Astrocyte of the cerebellum (primary cell): ENCODE measurements around the gene FGFRL1.

Experiments used
- DNase-seq: peaks from one replicate; pipeline ENCODE4 v3.0.0-alpha.2; 2011; ENCODE audit warnings: low read depth
- H3K4me3 ChIP-seq: 2 replicates; pipeline ENCODE4 v1.5.1; 2011; ENCODE audit warnings: mild to moderate bottlenecking, low read depth, low read length, moderate library complexity
- CTCF ChIP-seq: IDR thresholded peaks from 2 replicates; pipeline ENCODE4 v1.5.1; 2012; ENCODE audit warnings: low read length, low read depth, moderate library complexity, mild to moderate bottlenecking; ENCODE audit errors: missing control alignments
- in situ Hi-C: cut with HindIII; loops from 2 replicates; pipeline ENCODE4 v1.10.0; 2017; ENCODE audit warnings: low sequenced_read_pairs

Gene FGFRL1

GRCh38 chr4:1022051-1022738 is 10.8 kb downstream of the FGFRL1 start:
- TF ChIP-seq CTCF, result no peak
- DNase-seq, result no peak
- H3K4me3 ChIP-seq, result no peak overlapping the region
- in situ Hi-C loops, result no loop called here

GRCh38 chr4:1022739-1023066 is 11.3 kb downstream of the FGFRL1 start:
- no peak for TF ChIP-seq CTCF
- no peak overlapping the region for H3K4me3 ChIP-seq
- in situ Hi-C loops, result no loop called here
- DNase-seq, result no peak

GRCh38 chr4:1023075-1023640 is 11.7 kb downstream of the FGFRL1 start:
- H3K4me3 ChIP-seq, result no peak overlapping the region
- no peak for TF ChIP-seq CTCF
- in situ Hi-C loops, result no loop called here
- no peak for DNase-seq

- in situ Hi-C loops, result no loop called here
- no peak overlapping the region for H3K4me3 ChIP-seq
- TF ChIP-seq CTCF, result no peak
- DNase-seq, result no peak
These were observed 12.7 kb downstream of the FGFRL1 start for GRCh38 chr4:1023895-1024740.

- no peak for DNase-seq
- TF ChIP-seq CTCF, result no peak
- H3K4me3 ChIP-seq, result no peak overlapping the region
- in situ Hi-C loops, result no loop called here
These were observed 13.6 kb downstream of the FGFRL1 start for GRCh38 chr4:1024882-1025545.

GRCh38 chr4:1026115-1026514 is 14.7 kb downstream of the FGFRL1 start:
- TF ChIP-seq CTCF, result no peak
- in situ Hi-C loops, result no loop called here
- no peak overlapping the region for H3K4me3 ChIP-seq
- no peak for DNase-seq
